NCI-H446 treated with DMSO at 0.1 percent for 48 hours (cell line): ENCODE measurements around the gene HSD11B1L.
"Not testable (repeated sequence)": the region's sequence is repeated elsewhere in the genome, so short reads cannot be mapped to it uniquely, and the experiment has no call there.

Experiments used
- DNase-seq: peaks from one replicate; lab custom pipeline; 2025; lab: John Stamatoyannopoulos, UW

Gene HSD11B1L

GRCh38 chr19:5700455-5701092 is 19.7 kb downstream of the HSD11B1L start:
- no peak for DNase-seq

DNA sequence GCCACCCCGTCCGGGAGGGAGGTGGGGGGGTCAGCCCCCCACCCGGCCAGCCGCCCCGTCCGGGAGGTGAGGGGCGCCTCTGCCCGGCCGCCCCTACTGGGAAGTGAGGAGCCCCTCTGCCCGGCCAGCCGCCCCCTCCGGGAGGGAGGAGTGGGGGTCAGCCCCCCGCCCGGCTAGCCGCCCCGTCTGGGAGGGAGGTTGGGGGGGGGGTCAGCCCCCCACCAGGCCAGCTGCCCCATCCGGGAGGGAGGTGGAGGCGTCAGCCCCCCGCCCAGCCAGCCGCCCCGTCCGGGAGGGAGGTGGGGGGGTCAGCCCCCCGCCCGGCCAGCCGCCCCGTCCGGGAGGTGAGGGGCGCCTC is 21.2 kb downstream of the HSD11B1L start:
- not testable (repeated sequence) for DNase-seq

- no peak for DNase-seq
These were observed 23.3 kb downstream of the HSD11B1L start for GRCh38 chr19:5703819-5704818.

- no peak for DNase-seq
These were observed 24.7 kb downstream of the HSD11B1L start for GRCh38 chr19:5705552-5705951.

DNA sequence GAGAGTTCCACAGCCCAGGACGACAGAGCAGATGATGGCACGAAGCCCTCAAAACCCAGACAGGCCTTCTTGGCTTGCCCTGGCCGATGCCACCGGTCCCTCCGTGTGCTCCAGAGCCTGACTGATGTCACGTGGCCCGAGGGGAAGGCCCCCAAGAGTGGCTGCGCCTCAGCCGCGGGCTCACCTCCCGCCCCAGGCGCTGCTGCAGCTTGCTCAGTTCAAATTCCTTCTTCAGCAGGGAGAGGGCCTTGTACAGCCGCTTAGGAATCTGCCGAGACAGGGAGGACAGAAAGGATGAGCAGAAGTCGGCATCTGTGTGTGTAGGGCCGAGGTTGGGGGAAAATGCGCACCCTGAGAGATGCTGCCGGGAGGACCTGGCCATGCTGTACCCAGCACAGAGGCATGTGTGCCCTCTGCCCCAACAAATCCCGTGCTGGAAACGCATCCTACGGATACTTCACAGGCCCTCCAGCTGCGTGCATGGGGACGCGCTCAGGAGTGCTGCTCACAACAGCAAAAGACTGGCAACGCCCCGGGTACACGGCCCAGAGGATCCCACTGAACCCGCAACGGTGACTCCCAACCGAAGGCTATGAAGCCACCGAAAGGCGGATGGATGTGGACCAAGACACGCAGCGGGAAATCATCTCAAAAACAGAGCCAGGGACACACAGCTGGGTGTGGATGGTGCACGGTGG is 26.2 kb downstream of the HSD11B1L start:
- no peak for DNase-seq

DNA sequence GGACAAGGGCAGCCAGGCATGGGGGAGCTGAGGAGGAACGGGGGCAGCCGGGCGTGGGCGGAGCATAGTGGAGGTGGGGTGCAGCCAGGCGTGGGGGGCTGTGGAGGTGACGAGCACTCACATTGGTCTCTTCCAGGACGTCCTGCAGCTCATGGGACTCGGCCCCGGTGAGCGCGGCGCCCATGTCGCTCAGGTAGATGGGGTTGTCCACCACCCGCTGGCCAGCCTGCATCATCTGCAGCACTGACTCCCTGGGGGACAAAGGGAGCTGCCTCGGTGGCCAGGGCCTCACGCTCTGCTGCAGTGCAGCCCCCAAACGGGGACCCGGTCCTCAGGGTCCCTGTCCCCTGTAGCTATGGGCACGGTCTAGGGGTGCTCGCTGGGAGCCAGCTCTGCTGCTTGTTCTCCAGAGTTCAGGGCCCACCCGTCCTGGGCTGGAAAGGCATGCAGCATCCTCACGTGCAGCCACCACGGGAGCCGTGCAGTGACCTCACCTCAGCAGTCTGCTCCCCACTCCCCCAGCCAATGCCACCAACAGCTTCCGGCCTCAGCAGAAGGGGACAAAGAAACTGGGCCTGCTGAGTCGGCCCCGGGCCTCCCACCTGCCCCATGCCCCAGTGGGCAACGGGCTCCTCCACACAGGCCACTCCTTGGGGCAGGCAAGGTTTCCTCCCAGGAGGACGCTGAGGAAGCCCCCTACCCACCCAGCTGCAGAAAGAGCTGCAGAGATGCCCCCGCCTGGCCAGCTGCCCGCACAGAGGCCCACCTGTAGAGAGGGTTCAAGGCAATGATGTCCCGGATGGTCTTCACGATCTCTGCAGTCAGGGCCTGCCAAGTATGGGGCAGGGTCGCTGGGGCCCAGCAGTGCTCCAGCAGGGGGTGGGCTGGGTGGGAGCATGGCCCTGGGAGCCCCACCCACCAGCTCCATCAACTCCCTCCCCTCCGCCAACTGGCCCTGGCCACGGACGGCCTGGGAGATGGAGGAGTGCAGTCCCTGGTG is 27.0 kb downstream of the HSD11B1L start:
- DNase-seq: no peak

GRCh38 chr19:5711025-5711424 is 30.2 kb downstream of the HSD11B1L start:
- no peak for DNase-seq

- DNase-seq: no peak
These were observed 30.9 kb downstream of the HSD11B1L start for GRCh38 chr19:5711713-5712161.

GRCh38 chr19:5713228-5713627 is 32.4 kb downstream of the HSD11B1L start:
- DNase-seq: no peak

GRCh38 chr19:5714816-5715215 is 34.0 kb downstream of the HSD11B1L start:
- no peak for DNase-seq

DNA sequence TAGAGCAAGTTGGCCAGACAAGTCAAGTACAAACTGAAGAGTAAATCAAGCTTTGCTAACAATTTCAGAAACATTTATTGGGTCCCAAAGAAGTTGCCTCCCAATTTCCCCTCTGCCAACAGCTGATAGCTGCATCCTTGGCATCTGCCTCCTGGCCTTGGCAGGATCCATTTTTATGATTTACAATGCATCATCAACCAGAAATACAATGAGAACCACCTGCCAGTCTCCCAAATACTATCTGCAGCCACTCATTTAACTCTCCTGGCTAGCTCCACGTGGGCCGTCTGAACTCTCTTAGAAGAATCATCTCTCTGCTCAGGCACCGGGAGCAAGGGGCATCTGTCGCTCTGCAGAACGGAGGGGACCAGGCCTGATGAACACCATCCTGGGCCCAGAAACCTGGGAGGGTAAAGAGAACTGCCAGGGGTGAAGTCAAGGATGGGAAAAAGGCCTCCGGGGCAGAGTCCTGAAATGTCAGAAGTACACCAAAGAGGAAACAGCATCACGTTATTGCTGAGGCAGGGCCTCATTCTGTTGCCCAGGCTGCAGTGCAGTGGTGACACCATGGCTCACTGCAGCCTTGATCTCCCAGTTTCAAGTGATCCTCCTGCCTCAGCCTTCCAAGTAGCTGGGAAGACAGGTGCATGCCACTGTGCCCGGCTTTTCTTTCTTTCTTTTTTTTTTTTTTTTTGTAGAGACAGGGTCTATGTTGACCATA is 36.5 kb downstream of the HSD11B1L start:
- DNase-seq: no peak

GRCh38 chr19:5718037-5718578 is 37.3 kb downstream of the HSD11B1L start:
- no peak for DNase-seq

DNA sequence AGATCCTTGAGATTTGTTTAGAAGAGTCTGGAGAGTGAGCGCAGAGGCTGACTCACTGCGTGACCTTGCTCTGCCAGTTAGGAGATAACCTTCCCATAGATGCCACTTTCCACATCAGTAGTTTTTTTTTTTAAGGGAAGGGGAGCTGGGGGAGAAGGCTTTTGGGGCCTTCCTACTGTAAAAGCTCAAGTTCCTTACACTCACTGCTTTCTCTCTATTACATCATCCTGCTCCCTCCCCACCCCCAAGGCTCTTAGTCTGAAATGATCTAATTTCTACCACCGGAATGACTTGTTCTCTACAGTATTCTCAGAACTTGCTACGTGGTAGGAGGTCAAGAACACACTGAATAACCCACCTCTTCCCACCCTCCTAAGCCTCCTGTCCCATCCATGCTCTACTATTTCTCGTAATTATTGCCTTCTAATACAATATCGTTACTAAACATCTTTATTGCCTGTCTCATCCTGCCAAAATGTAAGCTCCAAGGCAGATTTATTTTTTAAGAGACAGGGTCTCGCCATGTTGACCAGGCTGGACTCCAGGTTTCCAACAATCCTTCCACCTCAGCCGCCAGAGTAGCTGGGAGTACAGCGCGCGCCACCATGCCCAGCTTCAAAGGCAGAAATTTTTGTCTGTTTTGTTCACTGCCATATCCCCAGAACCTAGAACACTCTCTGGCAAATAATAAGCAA is 37.9 kb downstream of the HSD11B1L start:
- no peak for DNase-seq

DNA sequence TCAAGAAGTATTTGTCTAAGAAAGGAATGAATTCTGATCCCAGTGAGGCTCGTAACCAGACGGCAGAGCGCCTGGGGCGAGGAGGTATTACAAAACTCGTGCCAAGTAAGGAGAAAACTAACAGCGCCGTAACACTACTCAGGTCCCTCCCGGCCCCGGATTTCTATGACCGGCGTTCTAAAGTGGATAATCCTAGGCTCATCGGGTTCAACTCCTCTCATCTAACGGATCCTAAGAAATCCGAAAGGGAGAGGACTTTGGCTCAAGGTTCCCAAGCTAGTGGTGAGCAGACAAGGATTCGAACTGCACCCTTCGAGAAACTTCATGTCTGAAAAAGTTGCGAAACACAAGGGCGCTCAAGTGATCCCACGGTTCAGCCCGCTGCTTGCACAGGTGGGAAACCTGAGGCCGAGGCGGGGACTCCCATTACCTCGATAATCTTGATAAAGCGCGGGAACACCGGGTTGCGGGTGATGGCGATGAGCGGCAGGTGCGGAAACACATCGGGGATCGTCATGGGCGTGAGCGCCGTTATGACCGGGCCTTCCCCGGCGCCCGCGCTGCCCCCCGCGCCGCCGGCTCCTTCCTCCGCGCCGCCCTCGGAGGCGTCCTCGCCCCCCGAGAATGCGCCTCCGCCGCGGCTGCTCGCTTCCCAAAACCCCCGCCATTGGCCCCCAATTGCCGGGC is 38.6 kb downstream of the HSD11B1L start:
- no peak for DNase-seq

DNA sequence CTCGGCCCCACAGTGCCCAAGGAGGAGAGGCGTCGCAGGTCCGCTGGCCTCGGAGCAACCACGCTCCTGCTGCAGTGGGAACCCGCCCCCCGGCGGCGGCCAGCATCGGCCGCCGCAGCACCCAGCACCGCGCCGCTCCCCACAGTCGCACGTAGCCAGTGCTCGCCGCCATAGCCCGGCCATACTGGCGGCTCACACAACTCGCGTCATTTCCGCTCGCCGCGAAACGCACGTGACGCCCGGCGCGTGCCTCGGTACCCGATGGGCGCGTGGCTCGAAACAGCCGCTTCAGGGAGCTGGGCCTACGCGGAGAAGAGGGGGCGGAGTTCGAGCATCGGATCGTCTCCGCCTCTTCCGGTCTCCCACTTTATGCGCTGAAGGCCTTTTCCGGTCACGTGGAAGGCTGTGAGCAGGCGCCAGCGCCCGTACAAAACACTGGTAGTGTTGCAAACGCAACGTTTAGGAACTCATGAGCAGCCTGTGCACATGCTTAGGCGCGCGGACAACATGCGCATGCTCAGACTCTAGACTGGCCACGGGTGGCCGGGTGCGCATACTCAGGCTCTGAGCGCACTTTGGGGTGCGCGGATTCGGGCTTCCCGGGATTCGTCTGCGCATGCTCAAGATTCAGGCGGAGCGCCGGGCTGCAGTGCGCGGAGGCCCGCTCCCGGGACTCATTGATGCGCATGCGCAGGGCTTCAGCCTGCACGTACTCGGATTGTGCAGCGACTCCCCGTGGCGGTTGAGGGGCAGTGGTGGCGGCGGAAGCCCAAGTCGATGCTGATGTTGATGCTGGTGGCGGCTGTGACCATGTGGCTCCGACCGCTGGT is 39.3 kb downstream of the HSD11B1L start, which contains the start of the genes CATSPERD and LONP1:
Gene CATSPERD, plus strand, starts transcription at position 677 of the 830 bp plus-strand sequence. Its CDS starts 101 bp downstream, at position 778.
Gene LONP1, minus strand, starts transcription at position 186 of the 830 bp plus-strand sequence. Its CDS starts 14 bp downstream, at position 172.
- DNase-seq: peak; percentile 98

GRCh38 chr19:5727453-5728050 is 46.7 kb downstream of the HSD11B1L start:
- DNase-seq: no peak

- DNase-seq: not testable (repeated sequence)
These were observed 52.3 kb downstream of the HSD11B1L start for GRCh38 chr19:5733172-5733571.
